ENCODE measurements around the gene SP100.

DNA sequence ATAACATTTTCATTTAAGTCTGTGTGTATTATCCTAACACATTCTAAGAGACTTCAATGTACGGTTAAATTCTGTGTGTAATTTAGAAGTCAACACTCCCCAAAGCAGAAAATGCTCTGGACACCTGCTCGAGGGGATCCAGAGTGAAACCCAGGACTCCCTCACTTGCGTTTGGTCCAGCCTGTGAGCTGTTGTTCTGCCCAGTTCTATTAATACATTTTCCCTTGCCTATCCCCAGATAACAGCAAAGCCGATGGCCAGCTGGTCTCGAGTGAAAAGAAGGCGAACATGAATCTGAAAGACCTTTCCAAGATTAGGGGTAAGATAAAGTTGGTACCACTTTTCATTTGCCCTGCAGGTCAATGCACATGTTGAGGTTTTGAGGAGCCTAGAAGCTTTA lies 31.0 kb upstream of the SP100 start:
- TF ChIP-seq EZH2 (IDR thresholded peaks at IDR 0.05; ENCODE audit: insufficient read depth, poor library complexity, severe bottlenecking), result no peak
- TF ChIP-seq EZH2phosphoT487 (IDR thresholded peaks at IDR 0.05; ENCODE audit: insufficient read depth, low read depth), result no peak

All from GM23248 (cell line).